Adrenal gland (tissue), 5 donors: ENCODE data around the gene HPF1.

Experiments
- POLR2A ChIP-seq, 2 donors: fragments of 450-650 bp; IDR thresholded peaks; one replicate each; pipeline ENCODE4 v1.6.1; 2017; ENCODE audit warnings: antibody characterized with exemption in 2 of 2, mild to moderate bottlenecking in 2 of 2, moderate library complexity in 1 of 2
- TF ChIP-seq, protein P1 (sequence below), 6 experiments: fragments of 450-650 bp in 4 of 6; fragments of 200-600 bp in 2 of 6; sonication (generic) in 1 of 6; IDR thresholded peaks; 1 replicate in 5 of 6; 2 replicates in 1 of 6; pipeline versions ENCODE4 v1.5.1 to v1.8.0; 2016 to 2021; ENCODE audit warnings: antibody characterized with exemption in 6 of 6, mild to moderate bottlenecking in 2 of 6, moderate library complexity in 1 of 6
- donor health status: DM: no; HTN: no; CAD: no.

DNA sequence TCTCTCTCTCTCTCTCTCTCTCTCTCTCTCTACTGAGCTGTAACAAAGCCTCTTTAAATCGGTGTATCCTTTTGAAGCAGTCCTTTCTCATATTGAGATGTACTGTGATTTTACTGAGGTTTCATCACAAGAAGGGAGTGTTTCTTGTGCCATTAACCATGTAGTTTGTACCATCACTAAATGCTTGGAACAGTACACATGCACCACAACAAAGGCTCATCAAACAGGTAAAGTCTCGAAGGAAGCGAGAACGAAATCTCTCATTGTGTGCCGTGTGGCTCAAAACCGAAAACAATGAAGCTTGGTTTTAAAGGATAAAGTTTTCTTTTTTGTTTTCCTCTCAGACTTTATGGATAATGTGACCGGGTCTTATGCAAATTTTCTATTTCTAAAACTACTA lies 37.2 kb downstream of the HPF1 start:
- TF ChIP-seq, protein P1, sequence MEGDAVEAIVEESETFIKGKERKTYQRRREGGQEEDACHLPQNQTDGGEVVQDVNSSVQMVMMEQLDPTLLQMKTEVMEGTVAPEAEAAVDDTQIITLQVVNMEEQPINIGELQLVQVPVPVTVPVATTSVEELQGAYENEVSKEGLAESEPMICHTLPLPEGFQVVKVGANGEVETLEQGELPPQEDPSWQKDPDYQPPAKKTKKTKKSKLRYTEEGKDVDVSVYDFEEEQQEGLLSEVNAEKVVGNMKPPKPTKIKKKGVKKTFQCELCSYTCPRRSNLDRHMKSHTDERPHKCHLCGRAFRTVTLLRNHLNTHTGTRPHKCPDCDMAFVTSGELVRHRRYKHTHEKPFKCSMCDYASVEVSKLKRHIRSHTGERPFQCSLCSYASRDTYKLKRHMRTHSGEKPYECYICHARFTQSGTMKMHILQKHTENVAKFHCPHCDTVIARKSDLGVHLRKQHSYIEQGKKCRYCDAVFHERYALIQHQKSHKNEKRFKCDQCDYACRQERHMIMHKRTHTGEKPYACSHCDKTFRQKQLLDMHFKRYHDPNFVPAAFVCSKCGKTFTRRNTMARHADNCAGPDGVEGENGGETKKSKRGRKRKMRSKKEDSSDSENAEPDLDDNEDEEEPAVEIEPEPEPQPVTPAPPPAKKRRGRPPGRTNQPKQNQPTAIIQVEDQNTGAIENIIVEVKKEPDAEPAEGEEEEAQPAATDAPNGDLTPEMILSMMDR (IDR thresholded peaks at IDR 0.05), result no peak
- no peak for TF ChIP-seq POLR2A (IDR thresholded peaks at IDR 0.05)
